ENCODE results near the gene TEDC1.
A peak's percentile ranks its signal among the peaks of the same experiment; 100 is the strongest.

Gene TEDC1

GRCh38 chr14:105476097-105476830, 14.8 kb upstream of the TEDC1 start:
- peaks cover 11% of the 10 kb centered on the region for H3K4me1 Mint-ChIP-seq (ENCODE audit: low read depth)
- peak overlapping the region; percentile 28 for H3K4me3 Mint-ChIP-seq
- H3K27ac Mint-ChIP-seq, result no peak overlapping the region
- no peaks in the 10 kb centered on the region for H3K36me3 Mint-ChIP-seq (ENCODE audit: low read depth)
- H3K27me3 Mint-ChIP-seq (ENCODE audit: low read depth), result peaks cover 34% of the 10 kb centered on the region
- H3K9me3 Mint-ChIP-seq, result no peaks in the 10 kb centered on the region

- Mint-ChIP-seq H3K4me3 (peak overlapping the region; percentile 53), H3K4me1 (ENCODE audit: low read depth) (peaks cover 15% of the 10 kb centered on the region), H3K27ac (peak overlapping the region; percentile 70), H3K9me3 (no peaks in the 10 kb centered on the region), H3K27me3 (ENCODE audit: low read depth) (peaks cover 34% of the 10 kb centered on the region), H3K36me3 (ENCODE audit: low read depth) (no peaks in the 10 kb centered on the region)
These were observed 14.0 kb upstream of the TEDC1 start for GRCh38 chr14:105476831-105477659.

- H3K27ac Mint-ChIP-seq, result no peak overlapping the region
- H3K36me3 Mint-ChIP-seq (ENCODE audit: low read depth), result no peaks in the 10 kb centered on the region
- H3K9me3 Mint-ChIP-seq, result no peaks in the 10 kb centered on the region
- peak overlapping the region; percentile 53 for H3K4me3 Mint-ChIP-seq
- H3K27me3 Mint-ChIP-seq (ENCODE audit: low read depth), result peaks cover 34% of the 10 kb centered on the region
- peaks cover 21% of the 10 kb centered on the region for H3K4me1 Mint-ChIP-seq (ENCODE audit: low read depth)
These were observed 13.2 kb upstream of the TEDC1 start for GRCh38 chr14:105477660-105478397.

- Mint-ChIP-seq H3K4me3 (no peak overlapping the region), H3K27ac (no peak overlapping the region), H3K27me3 (ENCODE audit: low read depth) (peaks cover 34% of the 10 kb centered on the region), H3K4me1 (ENCODE audit: low read depth) (peaks cover 21% of the 10 kb centered on the region), H3K9me3 (no peaks in the 10 kb centered on the region), H3K36me3 (ENCODE audit: low read depth) (no peaks in the 10 kb centered on the region)
These were observed 12.4 kb upstream of the TEDC1 start for GRCh38 chr14:105478398-105479251.

GRCh38 chr14:105479431-105480158, 11.5 kb upstream of the TEDC1 start:
- Mint-ChIP-seq H3K27ac (no peak overlapping the region), H3K4me1 (ENCODE audit: low read depth) (peaks cover 24% of the 10 kb centered on the region), H3K4me3 (no peak overlapping the region)

GRCh38 chr14:105480199-105480746, 10.8 kb upstream of the TEDC1 start:
- peaks cover 25% of the 10 kb centered on the region for H3K4me1 Mint-ChIP-seq (ENCODE audit: low read depth)
- peaks cover 34% of the 10 kb centered on the region for H3K27me3 Mint-ChIP-seq (ENCODE audit: low read depth)

More at GRCh38 chr14:105479431-105480158, 11.5 kb upstream of the TEDC1 start:
- peaks cover 34% of the 10 kb centered on the region for H3K27me3 Mint-ChIP-seq (ENCODE audit: low read depth)
- H3K9me3 Mint-ChIP-seq, result no peaks in the 10 kb centered on the region
- H3K36me3 Mint-ChIP-seq (ENCODE audit: low read depth), result no peaks in the 10 kb centered on the region

GRCh38 chr14:105480807-105481801, 9.9 kb upstream of the TEDC1 start:
- Mint-ChIP-seq H3K9me3 (no peaks in the 10 kb centered on the region), H3K4me3 (peak overlapping the region; percentile 50), H3K27ac (peak overlapping the region; percentile 97), H3K4me1 (ENCODE audit: low read depth) (peaks cover 25% of the 10 kb centered on the region), H3K27me3 (ENCODE audit: low read depth) (peaks cover 32% of the 10 kb centered on the region), H3K36me3 (ENCODE audit: low read depth) (no peaks in the 10 kb centered on the region)

More at GRCh38 chr14:105480199-105480746, 10.8 kb upstream of the TEDC1 start:
- Mint-ChIP-seq H3K36me3 (ENCODE audit: low read depth) (no peaks in the 10 kb centered on the region), H3K27ac (peak overlapping the region; percentile 87), H3K4me3 (no peak overlapping the region), H3K9me3 (no peaks in the 10 kb centered on the region)

- Mint-ChIP-seq H3K9me3 (no peaks in the 10 kb centered on the region), H3K4me1 (ENCODE audit: low read depth) (peaks cover 25% of the 10 kb centered on the region), H3K36me3 (ENCODE audit: low read depth) (no peaks in the 10 kb centered on the region), H3K27ac (peak overlapping the region; percentile 97), H3K27me3 (ENCODE audit: low read depth) (peaks cover 25% of the 10 kb centered on the region), H3K4me3 (peak overlapping the region; percentile 51)
These were observed 9.1 kb upstream of the TEDC1 start for GRCh38 chr14:105481886-105482457.

- H3K9me3 Mint-ChIP-seq, result no peaks in the 10 kb centered on the region
- H3K4me1 Mint-ChIP-seq (ENCODE audit: low read depth), result peaks cover 22% of the 10 kb centered on the region
These were observed 8.4 kb upstream of the TEDC1 start for GRCh38 chr14:105482486-105483110.

GRCh38 chr14:105483300-105484068, 7.6 kb upstream of the TEDC1 start:
- peaks cover 22% of the 10 kb centered on the region for H3K4me1 Mint-ChIP-seq (ENCODE audit: low read depth)
- H3K36me3 Mint-ChIP-seq (ENCODE audit: low read depth), result no peaks in the 10 kb centered on the region
- H3K27me3 Mint-ChIP-seq (ENCODE audit: low read depth), result peaks cover 17% of the 10 kb centered on the region
- H3K9me3 Mint-ChIP-seq, result no peaks in the 10 kb centered on the region
- H3K27ac Mint-ChIP-seq, result peak overlapping the region; percentile 49
- H3K4me3 Mint-ChIP-seq, result no peak overlapping the region

More at GRCh38 chr14:105482486-105483110, 8.4 kb upstream of the TEDC1 start:
- peaks cover 18% of the 10 kb centered on the region for H3K27me3 Mint-ChIP-seq (ENCODE audit: low read depth)
- peak overlapping the region; percentile 51 for H3K4me3 Mint-ChIP-seq
- no peaks in the 10 kb centered on the region for H3K36me3 Mint-ChIP-seq (ENCODE audit: low read depth)
- H3K27ac Mint-ChIP-seq, result peak overlapping the region; percentile 97

Measured in T-helper 1 cell treated with Interleukin-12 subunit alpha and Interleukin-12 subunit beta and Interleukin-4 antibody, amounts not matched to agents 30 μg/mL and 1 μg/mL, for 36 hours (primary cell).